Testis (tissue), 3 donors: ENCODE data around the gene FCER1G. TPM values are rescaled to one million over a fixed set of nuclear protein-coding genes. Genes with fewer than 3 reads are reported as not detected.

ENCODE experiments used
- DNase-seq: peaks from one replicate; pipeline ENCODE4 v3.0.0-alpha.2; 2019
- H3K27ac ChIP-seq, 2 donors: fragments of 200-600 bp; sonication (generic); one replicate each; pipeline ENCODE4 v1.5.1; 2019
- H3K27me3 ChIP-seq: fragments of 200-600 bp; sonication (generic); one replicate; pipeline ENCODE4 v1.5.1; 2019
- H3K36me3 ChIP-seq: fragments of 200-600 bp; sonication (generic); one replicate; pipeline ENCODE4 v1.5.1; 2017; ENCODE audit warnings: low read depth; ENCODE audit errors: missing control alignments
- H3K4me1 ChIP-seq: fragments of 200-600 bp; sonication (generic); one replicate; pipeline ENCODE4 v1.5.1; 2019
- H3K4me3 ChIP-seq, 2 donors: fragments of 200-600 bp; sonication (generic); one replicate each; pipeline ENCODE4 v1.5.1; 2017 to 2019
- H3K9me3 ChIP-seq: fragments of 200-600 bp; sonication (generic); one replicate; pipeline ENCODE4 v1.5.1; 2017
- POLR2A ChIP-seq: fragments of 450-650 bp; IDR thresholded peaks from one replicate; pipeline ENCODE4 v1.6.1; 2017; ENCODE audit warnings: antibody characterized with exemption, mild to moderate bottlenecking, moderate library complexity
- WGBS, 2 donors: methylation state at CpG; one replicate each; pipeline ENCODE4 v1.1.5; 2018; 5-methylcytosine and 5-hydroxymethylcytosine counted together
- intact Hi-C: fragments of 100-400 bp; cut with DNase I; formaldehyde crosslinking; loops from one replicate; pipeline ENCODE4 v1.15.1; 2023; ENCODE audit warnings: low total_unique reads
- polyA plus RNA-seq: library from polyadenylated mRNA; stranded (reverse); fragments of 350-450 nt; fragmentation: Illumina TruSeq; extraction: RNeasy Lipid Tissue Mini Kit (QIAGEN cat#74804); gene quantifications from one replicate; pipeline ENCODE4 v1.2.3, GENCODE V29; 2014; ENCODE audit warnings: low read depth, low replicate concordance; ENCODE audit not compliant: insufficient read depth
- total RNA-seq, 2 donors: library from RNA; depleted of rRNA; stranded (reverse); fragments of >200 nt; gene quantifications; one replicate each; pipeline ENCODE4 v1.2.3, GENCODE V29; 2016
- TF ChIP-seq, protein P1 (sequence below), 3 experiments: fragments of 450-650 bp in 2 of 3; fragments of 200-600 bp in 1 of 3; sonication (generic) in 1 of 3; IDR thresholded peaks; one replicate each; pipeline ENCODE4 v1.5.1; 2016 to 2019; ENCODE audit warnings: antibody characterized with exemption in 3 of 3, mild to moderate bottlenecking in 2 of 3, moderate library complexity in 1 of 3

Gene FCER1G
- total and polyA plus RNA-seq, 3 donors from 2014 or later: 2.1 to 60.9 (median 13.3) TPM

DNA sequence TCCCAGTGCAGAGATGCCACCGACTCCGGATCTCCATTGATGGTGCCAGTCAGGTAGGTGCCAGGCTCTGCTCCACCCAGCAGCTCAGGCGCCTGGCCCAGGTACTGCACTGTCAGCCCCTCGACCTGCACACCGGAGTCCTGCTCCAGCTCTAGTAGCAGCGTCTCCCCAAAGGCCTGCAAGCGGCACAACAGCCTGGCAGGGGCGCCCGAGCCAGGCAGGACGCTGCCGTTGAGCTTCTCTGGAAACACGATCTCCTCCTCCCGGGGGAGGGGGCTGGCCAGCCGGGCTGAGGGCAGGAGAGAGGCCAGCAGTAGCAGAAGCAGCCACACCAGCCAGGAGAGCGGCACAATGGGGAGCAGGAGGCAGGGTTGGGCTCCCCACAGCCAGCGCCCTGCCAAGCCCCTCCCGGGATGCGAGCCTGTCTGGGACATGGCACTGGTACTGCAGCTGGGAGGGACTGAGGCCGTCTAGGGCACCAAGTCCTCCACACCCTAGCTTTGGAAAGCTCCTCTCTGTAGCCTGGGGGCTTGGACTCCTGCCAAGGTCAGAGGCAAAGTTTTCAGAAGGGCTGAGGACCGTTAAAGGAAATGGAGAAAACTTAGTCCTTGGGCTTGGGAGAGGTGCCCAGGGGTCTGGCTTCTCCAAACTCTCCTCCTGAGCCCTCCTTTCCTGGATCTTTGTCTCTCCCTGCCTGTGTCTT, 16.8 kb upstream of the FCER1G start:
- no peak overlapping the region for H3K4me3 ChIP-seq
- no peak for DNase-seq
- H3K27ac ChIP-seq: peak overlapping the region; percentile 67 to 100
- TF ChIP-seq, protein P1, sequence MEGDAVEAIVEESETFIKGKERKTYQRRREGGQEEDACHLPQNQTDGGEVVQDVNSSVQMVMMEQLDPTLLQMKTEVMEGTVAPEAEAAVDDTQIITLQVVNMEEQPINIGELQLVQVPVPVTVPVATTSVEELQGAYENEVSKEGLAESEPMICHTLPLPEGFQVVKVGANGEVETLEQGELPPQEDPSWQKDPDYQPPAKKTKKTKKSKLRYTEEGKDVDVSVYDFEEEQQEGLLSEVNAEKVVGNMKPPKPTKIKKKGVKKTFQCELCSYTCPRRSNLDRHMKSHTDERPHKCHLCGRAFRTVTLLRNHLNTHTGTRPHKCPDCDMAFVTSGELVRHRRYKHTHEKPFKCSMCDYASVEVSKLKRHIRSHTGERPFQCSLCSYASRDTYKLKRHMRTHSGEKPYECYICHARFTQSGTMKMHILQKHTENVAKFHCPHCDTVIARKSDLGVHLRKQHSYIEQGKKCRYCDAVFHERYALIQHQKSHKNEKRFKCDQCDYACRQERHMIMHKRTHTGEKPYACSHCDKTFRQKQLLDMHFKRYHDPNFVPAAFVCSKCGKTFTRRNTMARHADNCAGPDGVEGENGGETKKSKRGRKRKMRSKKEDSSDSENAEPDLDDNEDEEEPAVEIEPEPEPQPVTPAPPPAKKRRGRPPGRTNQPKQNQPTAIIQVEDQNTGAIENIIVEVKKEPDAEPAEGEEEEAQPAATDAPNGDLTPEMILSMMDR (IDR thresholded peaks at IDR 0.05): no peak
- TF ChIP-seq POLR2A: no peak
- H3K4me1 ChIP-seq: peaks cover 58% of the 10 kb centered on the region
- WGBS, 2 donors: 22 to 41% methylated on average over 2 to 18 of the region's 20 CpGs
- H3K27me3 ChIP-seq: no peaks in the 10 kb centered on the region
- H3K36me3 ChIP-seq: no peaks in the 10 kb centered on the region
- intact Hi-C loops: no loop called here
- no peaks in the 10 kb centered on the region for H3K9me3 ChIP-seq

DNA sequence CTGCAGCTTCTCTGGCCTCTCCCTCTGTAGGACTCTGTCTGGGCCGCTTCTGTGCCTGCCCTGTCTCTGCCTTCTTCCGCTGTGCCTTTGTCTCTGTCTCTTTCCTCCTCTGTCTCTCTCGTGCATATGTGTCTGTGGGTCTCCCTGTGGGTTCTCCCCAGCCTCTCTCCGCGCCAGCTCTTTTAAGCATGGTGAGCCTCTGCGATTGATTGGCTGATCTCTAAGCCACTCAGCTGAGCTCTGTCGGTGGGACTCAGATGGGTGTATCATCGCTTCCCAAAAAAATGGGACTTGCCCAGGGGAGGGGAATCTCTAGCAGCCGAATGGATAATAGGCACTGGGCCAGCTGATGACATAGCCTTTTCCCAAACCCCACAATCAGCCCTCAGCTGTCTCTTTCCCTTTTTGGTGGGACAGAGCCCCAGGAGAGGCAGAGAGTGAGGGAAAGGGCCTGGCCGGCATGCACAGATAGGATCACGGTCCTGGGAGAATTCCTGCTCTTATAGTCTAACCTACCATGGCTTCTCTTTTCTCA, 16.1 kb upstream of the FCER1G start, which contains the start of gene ADAMTS4:
TSS of gene ADAMTS4 (minus strand) at position 158 of the 535 bp plus-strand sequence. CDS start 427 bp downstream, outside the sequence.
- no peak within 1 kb of the TSS for H3K4me3 ChIP-seq
- no peaks in the 10 kb centered on the region for H3K36me3 ChIP-seq
- peak within 1 kb of the TSS; percentile 99 to 100 for H3K27ac ChIP-seq
- TF ChIP-seq POLR2A: no peak
- TF ChIP-seq, protein P1 (IDR thresholded peaks at IDR 0.05): no peak
- WGBS, 2 donors: 53 to 58% methylated on average over 11 of the region's 11 CpGs
- no peaks in the 10 kb centered on the region for H3K9me3 ChIP-seq
- intact Hi-C loops: no loop called here
- H3K4me1 ChIP-seq: peaks cover 63% of the 10 kb centered on the region
- H3K27me3 ChIP-seq: no peaks in the 10 kb centered on the region
- DNase-seq: peak; percentile 56

DNA sequence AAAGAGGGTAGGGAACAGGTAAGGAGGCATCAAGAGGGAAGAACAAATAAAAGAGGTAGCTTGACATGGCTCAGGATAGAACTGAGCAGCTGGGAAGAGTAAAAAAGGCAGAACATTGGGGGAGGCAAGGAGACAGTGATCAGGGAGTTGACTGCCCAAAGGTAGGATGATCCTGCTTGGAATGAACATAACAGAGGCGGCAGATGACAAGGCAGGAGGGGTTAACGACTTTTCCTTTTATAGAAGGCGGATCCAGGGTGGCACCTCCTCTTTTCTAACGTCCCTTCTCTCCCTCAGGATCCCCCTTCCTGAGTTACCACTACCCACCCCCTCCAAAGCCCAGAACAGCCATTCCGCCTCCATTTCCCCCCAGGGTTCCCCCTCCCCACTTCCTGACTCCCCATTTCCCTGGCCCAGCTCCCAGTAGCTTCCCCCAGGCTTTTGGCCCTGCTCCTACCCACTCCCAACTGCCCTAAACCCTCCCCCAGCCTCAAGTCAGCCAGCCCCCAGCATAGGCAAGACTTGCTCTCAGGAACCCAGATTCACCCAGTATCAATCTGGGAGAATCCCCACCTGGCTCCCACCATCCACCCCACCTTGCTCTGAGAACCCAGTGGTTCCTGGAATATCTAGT, 15.5 kb upstream of the FCER1G start:
- Histone ChIP-seq H3K36me3 (no peaks in the 10 kb centered on the region), H3K27me3 (no peaks in the 10 kb centered on the region), H3K9me3 (no peaks in the 10 kb centered on the region), H3K4me1 (peaks cover 63% of the 10 kb centered on the region), H3K4me3 (no peak overlapping the region), H3K27ac (peak overlapping the region; percentile 99 to 100)
- 56 to 61% methylated on average over 5 of the region's 5 CpGs for WGBS, 2 donors
- TF ChIP-seq, protein P1 (IDR thresholded peaks at IDR 0.05): no peak
- TF ChIP-seq POLR2A: no peak
- no peak for DNase-seq
- intact Hi-C loops: no loop called here

DNA sequence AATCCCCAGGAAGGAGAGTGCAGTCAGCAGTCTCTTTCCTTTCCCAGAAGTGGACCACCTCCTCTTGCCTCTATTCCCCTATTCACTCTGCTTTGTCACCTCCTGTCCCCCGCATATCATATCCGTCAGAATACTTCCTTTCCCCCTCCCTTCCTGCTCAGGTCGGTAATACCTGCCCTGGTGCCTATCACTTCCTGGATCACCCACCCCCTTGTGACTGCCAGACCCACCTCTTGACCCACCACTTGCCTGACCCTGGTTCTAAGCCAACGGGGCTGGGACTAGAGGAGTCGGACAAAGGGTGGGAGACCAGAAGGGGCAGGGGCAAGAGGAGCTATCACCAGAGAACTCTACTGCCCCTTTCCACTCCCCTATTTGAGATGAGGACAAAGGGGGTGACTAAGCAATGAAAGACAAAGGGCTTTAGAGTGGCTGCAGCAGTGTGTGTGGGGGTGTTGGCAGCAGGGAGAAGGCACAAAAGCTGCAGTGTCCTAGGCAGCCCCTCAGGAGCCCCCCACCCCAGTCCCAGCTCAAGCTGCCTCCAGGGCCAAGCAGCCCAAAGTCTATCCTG, 14.6 kb upstream of the FCER1G start:
- Histone ChIP-seq H3K27ac (peak overlapping the region; percentile 99 to 100), H3K4me1 (peaks cover 63% of the 10 kb centered on the region), H3K9me3 (no peaks in the 10 kb centered on the region), H3K4me3 (no peak overlapping the region), H3K36me3 (no peaks in the 10 kb centered on the region), H3K27me3 (no peaks in the 10 kb centered on the region)
- intact Hi-C loops: no loop called here
- no peak for DNase-seq
- TF ChIP-seq POLR2A: no peak
- TF ChIP-seq, protein P1 (IDR thresholded peaks at IDR 0.05): no peak
- WGBS, 2 donors: 51 to 53% methylated on average over 5 of the region's 5 CpGs
